H1 (cell line): ENCODE results near the gene TMEM271. TPM values are rescaled to one million over a fixed set of nuclear protein-coding genes. Genes with fewer than 3 reads are reported as not detected.

Experiments
- CTCF ChIA-PET: fragments of 300-600 bp; sonication (Branson Sonifier 250); formaldehyde crosslinking; loops from one replicate; lab custom pipeline; 2021; ENCODE audit not compliant: partially characterized antibody; lab: Charles Lee
- POLR2A ChIA-PET: fragments of 300-600 bp; sonication (Branson Sonifier 250); formaldehyde crosslinking; loops from one replicate; lab custom pipeline; 2021; ENCODE audit warnings: inconsistent platforms; ENCODE audit not compliant: partially characterized antibody; lab: Charles Lee
- DNase-seq, 2 experiments: peaks; one replicate each; pipeline versions ENCODE4 v3.0.0 to v3.0.0-alpha.2; 2010 to 2022; ENCODE audit warnings: low spot score in 2 of 2, low read depth in 1 of 2, mixed read lengths in 1 of 2
- FAIRE-seq: peaks from 2 replicates; lab custom pipeline; 2011; peaks lifted over from hg19 to GRCh38; lab: Jason Lieb, UNC
- H2AFZ ChIP-seq: 2 replicates; pipeline ENCODE4 v1.8.1; 2012; ENCODE audit warnings: low read length, inconsistent platforms
- H2AK5ac ChIP-seq: 2 replicates; pipeline ENCODE4 v1.6.1; 2013; ENCODE audit warnings: low read depth, low read length
- H2BK120ac ChIP-seq: replicated peaks from 2 replicates; pipeline ENCODE3; 2013; ENCODE audit warnings: low read depth, low read length, inconsistent platforms
- H2BK12ac ChIP-seq: 2 replicates; pipeline ENCODE4 v1.6.1; 2013; ENCODE audit warnings: low read depth, low read length
- H2BK15ac ChIP-seq: 2 replicates; pipeline ENCODE4 v1.6.1; 2013; ENCODE audit warnings: low read length
- H2BK20ac ChIP-seq: 2 replicates; pipeline ENCODE4 v1.6.1; 2013; ENCODE audit warnings: low read length
- H2BK5ac ChIP-seq: 2 replicates; pipeline ENCODE4 v1.6.1; 2013; ENCODE audit warnings: low read depth, low read length
- H3K14ac ChIP-seq: 2 replicates; pipeline ENCODE4 v1.6.1; 2013; ENCODE audit warnings: inconsistent platforms; ENCODE audit not compliant: insufficient read length
- H3K18ac ChIP-seq: 2 replicates; pipeline ENCODE4 v1.6.1; 2013; ENCODE audit warnings: low read length; ENCODE audit errors: extremely low read depth
- H3K23ac ChIP-seq: 2 replicates; pipeline ENCODE4 v1.6.1; 2013; ENCODE audit warnings: inconsistent platforms; ENCODE audit not compliant: insufficient read length
- H3K23me2 ChIP-seq: 2 replicates; pipeline ENCODE4 v1.6.1; 2013; ENCODE audit warnings: low read depth, low read length
- H3K27ac ChIP-seq: 2 replicates; pipeline ENCODE4 v1.6.1; 2011; ENCODE audit warnings: low read depth, low read length, inconsistent platforms
- H3K27me3 ChIP-seq, 4 experiments: replicated peaks in 1 of 4; 1 replicate in 1 of 4; 2 replicates in 3 of 4; pipeline versions ENCODE4 v1.6.1 to v1.8.1; 2011 to 2013; ENCODE audit warnings: low read length in 3 of 4, mild to moderate bottlenecking in 3 of 4, inconsistent platforms in 2 of 4, mixed read lengths in 2 of 4, moderate library complexity in 1 of 4; ENCODE audit not compliant: control insufficient read depth in 3 of 4, insufficient read depth in 3 of 4; ENCODE audit errors: extremely low read depth in 1 of 4
- H3K36me3 ChIP-seq, 4 experiments: 2 replicates each; pipeline versions ENCODE4 v1.6.1 to v1.8.1; 2011 to 2013; ENCODE audit warnings: mild to moderate bottlenecking in 4 of 4, low read length in 3 of 4, moderate library complexity in 2 of 4, control low read depth in 1 of 4, inconsistent platforms in 1 of 4; ENCODE audit not compliant: insufficient read depth in 4 of 4, control insufficient read depth in 2 of 4
- H3K4ac ChIP-seq: replicated peaks from 2 replicates; pipeline ENCODE3; 2013; ENCODE audit warnings: low read length, low read depth, mixed read lengths, inconsistent platforms; ENCODE audit not compliant: insufficient read length
- H3K4me1 ChIP-seq, 4 experiments: replicated peaks in 1 of 4; 1 replicate in 1 of 4; 2 replicates in 3 of 4; pipeline versions ENCODE4 v1.6.1 to v1.8.1; 2011 to 2013; ENCODE audit warnings: low read length in 3 of 4, inconsistent platforms in 2 of 4, mixed read lengths in 1 of 4; ENCODE audit not compliant: insufficient read depth in 4 of 4, control insufficient read depth in 3 of 4
- H3K4me2 ChIP-seq, 2 experiments: 2 replicates each; pipeline versions ENCODE4 v1.6.1 to v1.8.1; 2011 to 2013; ENCODE audit warnings: low read depth in 2 of 2, low read length in 2 of 2, control low read depth in 1 of 2, inconsistent platforms in 1 of 2, mild to moderate bottlenecking in 1 of 2; ENCODE audit not compliant: insufficient read depth in 1 of 2
- H3K4me3 ChIP-seq, 4 experiments: fragments of 200-600, 300-600 bp in 1 of 4; sonication (generic), shearing (Covaris generic), sonication (Bioruptor Twin) in 1 of 4; 2 replicates each; pipeline versions ENCODE4 v1.5.1 to v1.8.1; 2011 to 2016; ENCODE audit warnings: low read length in 4 of 4, low read depth in 3 of 4, control low read depth in 2 of 4, inconsistent platforms in 2 of 4, mild to moderate bottlenecking in 2 of 4, mixed read lengths in 1 of 4, moderate library complexity in 1 of 4; ENCODE audit not compliant: insufficient read depth in 2 of 4; ENCODE audit errors: extremely low read depth in 1 of 4
- H3K56ac ChIP-seq: replicated peaks from 2 replicates; pipeline ENCODE3; 2013; ENCODE audit warnings: low read depth, mild to moderate bottlenecking, mixed read lengths, low read length, inconsistent platforms; ENCODE audit not compliant: insufficient read length
- H3K79me1 ChIP-seq: 2 replicates; pipeline ENCODE4 v1.6.1; 2013; ENCODE audit warnings: low read depth, low read length, control low read depth
- H3K79me2 ChIP-seq, 2 experiments: 2 replicates each; pipeline versions ENCODE4 v1.6.1 to v1.8.1; 2012 to 2013; ENCODE audit warnings: low read length in 2 of 2, mild to moderate bottlenecking in 2 of 2, inconsistent platforms in 1 of 2; ENCODE audit not compliant: insufficient read depth in 2 of 2, control insufficient read depth in 1 of 2
- H3K9ac ChIP-seq, 4 experiments: replicated peaks in 1 of 4; 1 replicate in 1 of 4; 2 replicates in 3 of 4; pipeline versions ENCODE4 v1.6.1 to v1.8.1; 2011 to 2013; ENCODE audit warnings: low read depth in 3 of 4, low read length in 3 of 4, control low read depth in 2 of 4, mild to moderate bottlenecking in 2 of 4, moderate library complexity in 2 of 4, inconsistent platforms in 1 of 4; ENCODE audit errors: extremely low read depth in 1 of 4
- H3K9me3 ChIP-seq, 2 experiments: 2 replicates each; pipeline versions ENCODE4 v1.6.1 to v1.8.1; 2012 to 2013; ENCODE audit warnings: mild to moderate bottlenecking in 2 of 2, moderate library complexity in 2 of 2, control low read depth in 1 of 2, inconsistent platforms in 1 of 2, low read depth in 1 of 2, low read length in 1 of 2, mixed read lengths in 1 of 2; ENCODE audit not compliant: insufficient read depth in 2 of 2
- H4K20me1 ChIP-seq, 2 experiments: replicated peaks in 1 of 2; 2 replicates each; pipeline versions ENCODE3 to v1.8.1; 2011 to 2013; ENCODE audit warnings: inconsistent platforms in 2 of 2, low read length in 2 of 2, mild to moderate bottlenecking in 1 of 2; ENCODE audit not compliant: insufficient read depth in 2 of 2, control insufficient read depth in 1 of 2
- H4K5ac ChIP-seq: 2 replicates; pipeline ENCODE4 v1.6.1; 2013; ENCODE audit warnings: low read length, low read depth, mixed read lengths, inconsistent platforms; ENCODE audit not compliant: insufficient read length
- H4K8ac ChIP-seq: 2 replicates; pipeline ENCODE4 v1.8.0; 2013; ENCODE audit warnings: mild to moderate bottlenecking, moderate library complexity, low read length, inconsistent platforms; ENCODE audit not compliant: insufficient read depth; ENCODE audit errors: extremely low read depth
- H4K91ac ChIP-seq: replicated peaks from 2 replicates; pipeline ENCODE3; 2013; ENCODE audit warnings: low read length, mixed read lengths, inconsistent platforms; ENCODE audit not compliant: insufficient read length
- CEBPB ChIP-seq: IDR thresholded peaks from 2 replicates; pipeline ENCODE4 v1.6.1; 2012; ENCODE audit warnings: low read depth, low read length
- EGR1 ChIP-seq: IDR thresholded peaks from 2 replicates; pipeline ENCODE4 v1.6.1; 2011; ENCODE audit warnings: low read depth, low read length, borderline replicate concordance
- FOSL1 ChIP-seq: IDR thresholded peaks from 2 replicates; pipeline ENCODE4 v1.6.1; 2011; ENCODE audit warnings: mild to moderate bottlenecking, low read depth, low read length, moderate library complexity; ENCODE audit not compliant: insufficient read depth
- KDM1A ChIP-seq: fragments of 200-600, 300-600 bp; sonication (generic); IDR thresholded peaks from 2 replicates; pipeline ENCODE4 v1.7.1; 2016; ENCODE audit warnings: mild to moderate bottlenecking, low read length, borderline replicate concordance
- KDM4A ChIP-seq: IDR thresholded peaks from one replicate; pipeline ENCODE4 v1.7.1; 2012; ENCODE audit warnings: low read depth, mild to moderate bottlenecking, moderate library complexity, low read length, inconsistent platforms; ENCODE audit not compliant: severe bottlenecking
- MAFK ChIP-seq: IDR thresholded peaks from 2 replicates; pipeline ENCODE4 v1.6.1; 2012; ENCODE audit warnings: low read depth, mild to moderate bottlenecking, improper control_type of control experiment, low read length
- POLR2A ChIP-seq, 2 experiments: IDR thresholded peaks; 1 replicate in 1 of 2; 2 replicates in 1 of 2; pipeline ENCODE4 v1.6.1; 2011; ENCODE audit warnings: low read depth in 2 of 2, low read length in 2 of 2, mild to moderate bottlenecking in 2 of 2; ENCODE audit errors: control extremely low read depth in 1 of 2
- POLR2AphosphoS5 ChIP-seq: IDR thresholded peaks from 2 replicates; pipeline ENCODE4 v1.6.1; 2011; ENCODE audit warnings: low read depth, low read length
- RBBP5 ChIP-seq: IDR thresholded peaks from 2 replicates; pipeline ENCODE4 v1.7.1; 2012; ENCODE audit warnings: low read depth, mild to moderate bottlenecking, inconsistent platforms, low read length, moderate library complexity, borderline replicate concordance
- RNF2 ChIP-seq: fragments of 200-900, 300-1000 bp; sonication (generic); IDR thresholded peaks from 2 replicates; pipeline ENCODE4 v1.7.1; 2016; ENCODE audit warnings: borderline replicate concordance, low read depth, mild to moderate bottlenecking, antibody characterized with exemption, low read length; ENCODE audit not compliant: poor library complexity, severe bottlenecking; ENCODE audit errors: missing control alignments
- SAP30 ChIP-seq: fragments of 300-600 bp; sonication (generic); IDR thresholded peaks from 2 replicates; pipeline ENCODE4 v1.7.1; 2012; ENCODE audit warnings: low read length, moderate library complexity, mild to moderate bottlenecking, inconsistent platforms; ENCODE audit not compliant: insufficient read depth, insufficient replicate concordance
- TEAD4 ChIP-seq: IDR thresholded peaks from 2 replicates; pipeline ENCODE4 v1.6.1; 2012; ENCODE audit warnings: low read depth, low read length, inconsistent platforms, mixed read lengths
- WGBS, 2 experiments: shearing (Covaris generic) in 1 of 2; methylation state at CpG; one replicate each; pipeline versions ENCODE4 v1.1.6 to v1.1.7; 2013 to 2015; ENCODE audit warnings: low lambda C conversion rate in 2 of 2, mixed read lengths in 2 of 2, inconsistent platforms in 1 of 2, low coverage in 1 of 2, missing lambda C conversion rate in 1 of 2; ENCODE audit not compliant: insufficient replicate concordance in 2 of 2, insufficient coverage in 1 of 2, insufficient read length in 1 of 2; ENCODE audit errors: extremely low coverage in 1 of 2, missing lambda C conversion rate in 1 of 2; 5-methylcytosine and 5-hydroxymethylcytosine counted together
- polyA plus RNA-seq, 7 experiments: library from polyadenylated mRNA; depleted of rRNA in 3 of 7; stranded (reverse) in 5 of 7; unstranded in 2 of 7; fragments of >200 nt in 5 of 7; fragments of 200-250 nt in 2 of 7; gene quantifications; 1 replicate in 5 of 7; 2 replicates in 1 of 7; 4 replicates in 1 of 7; pipeline versions ENCODE4 v1.2.1 to v1.2.3, GENCODE V29; 2011 to 2013; ENCODE audit warnings: missing spikeins in 2 of 7, mixed read lengths in 2 of 7
- total RNA-seq: library from RNA; stranded (reverse); fragmentation: NEBNext Ultra II Directional; extraction: Animal tissue kit (Norgen Biotek cat#: 25700); gene quantifications from 2 replicates; pipeline ENCODE4 v1.2.1, GENCODE V29; 2021

TMEM271 gene
- total and polyA plus RNA-seq, 2 of the 8 experiments (the other 6 are each of a cell fraction or from before 2014, with no cell fraction given), result 0.08 to 0.35 TPM

GRCh38 chr4:531721-532565 lies 44.2 kb downstream of the TMEM271 start:
- Histone ChIP-seq H3K9ac (no peak overlapping the region), H3K23ac (no peak overlapping the region), H3K56ac (no peak overlapping the region), H4K91ac (no peak overlapping the region), H3K4me1 (no peaks in the 10 kb centered on the region), H2AK5ac (no peak overlapping the region), H4K8ac (no peak overlapping the region), H2BK20ac (no peak overlapping the region), H3K23me2 (no peaks in the 10 kb centered on the region), H3K79me1 (no peaks in the 10 kb centered on the region; the same call in 1 of the 2 replicates), H2BK5ac (no peak overlapping the region), H3K18ac (no peak overlapping the region), H2BK12ac (no peak overlapping the region), H2BK15ac (no peak overlapping the region), H3K9me3 (no peaks in the 10 kb centered on the region), H2AFZ (no peak overlapping the region), H2BK120ac (no peak overlapping the region), H3K14ac (no peak overlapping the region), H4K5ac (no peak overlapping the region), H4K20me1 (peaks cover 5 to 14% of the 10 kb centered on the region in 2 experiments), H3K36me3 (peaks cover 8 to 47% (median 21%) of the 10 kb centered on the region in 4 experiments; a peak in 7 of 8 replicates), H3K27me3 (no peaks in the 10 kb centered on the region), H3K79me2 (no peaks in the 10 kb centered on the region), H3K4me3 (no peak overlapping the region), H3K27ac (no peak overlapping the region), H3K4me2 (no peak overlapping the region), H3K4ac (no peak overlapping the region)
- CTCF ChIA-PET, result no interaction called here
- DNase-seq, result no peak
- POLR2A ChIA-PET, result interaction anchor here (0.8 to 1.3 kb wide), 3 partner anchors 10 to 19 kb away, joined by 3 to 5 read pairs (median 4); no protein-coding TSS in a partner anchor
- no peak for FAIRE-seq
- WGBS, 2 experiments, result 93% methylated on average over 16 of the region's 17 CpGs; no CpG with 5 or more reads in 1 of the 2 experiments
- TF ChIP-seq CEBPB, result no peak
- no peak for TF ChIP-seq TEAD4
- TF ChIP-seq MAFK, result no peak
- TF ChIP-seq POLR2AphosphoS5, result no peak
- TF ChIP-seq POLR2A (IDR thresholded peaks at IDR 0.05; ENCODE audit: control extremely low read depth in 1 of 2, low read depth in 2 of 2, low read length in 2 of 2), result no peak
- TF ChIP-seq RNF2, result no peak
- TF ChIP-seq SAP30, result no peak
- no peak for TF ChIP-seq EGR1
- TF ChIP-seq KDM4A, result no peak
- TF ChIP-seq KDM1A, result no peak
- TF ChIP-seq RBBP5, result no peak
- no peak for TF ChIP-seq FOSL1
